Liver (tissue), 9 donors: ENCODE measurements around the gene EGFR. TPM values are rescaled to one million over a fixed set of nuclear protein-coding genes. Genes with fewer than 3 reads are reported as not detected.

Experiments used
- DNase-seq: peaks from one replicate; pipeline ENCODE4 v3.0.0-alpha.2; 2017; ENCODE audit warnings: low spot score
- H3K27ac ChIP-seq, 2 donors: one replicate each; pipeline ENCODE4 v1.7.0; 2013; ENCODE audit warnings: inconsistent platforms in 2 of 2, low read length in 2 of 2, control low read depth in 1 of 2, low read depth in 1 of 2, mild to moderate bottlenecking in 1 of 2
- H3K27me3 ChIP-seq, 4 donors: one replicate each; pipeline versions ENCODE4 v1.6.1 to v1.7.0; 2013; ENCODE audit warnings: low read length in 3 of 4, inconsistent platforms in 1 of 4, mild to moderate bottlenecking in 1 of 4, moderate library complexity in 1 of 4; ENCODE audit not compliant: control insufficient read depth in 4 of 4, insufficient read depth in 4 of 4
- H3K36me3 ChIP-seq, 4 donors: one replicate each; pipeline versions ENCODE4 v1.6.1 to v1.7.0; 2013; ENCODE audit warnings: low read length in 3 of 4, mild to moderate bottlenecking in 3 of 4, low read depth in 1 of 4, moderate library complexity in 1 of 4; ENCODE audit not compliant: control insufficient read depth in 4 of 4, insufficient read depth in 3 of 4
- H3K4me1 ChIP-seq, 4 donors: one replicate each; pipeline versions ENCODE4 v1.6.1 to v1.7.0; 2013; ENCODE audit warnings: low read length in 3 of 4, mild to moderate bottlenecking in 3 of 4, moderate library complexity in 1 of 4; ENCODE audit not compliant: control insufficient read depth in 4 of 4, insufficient read depth in 4 of 4
- H3K4me3 ChIP-seq, 3 donors: one replicate each; pipeline versions ENCODE4 v1.6.1 to v1.7.0; 2013; ENCODE audit warnings: low read length in 3 of 3, control low read depth in 1 of 3, low read depth in 1 of 3, mild to moderate bottlenecking in 1 of 3
- H3K9ac ChIP-seq, 2 donors: one replicate each; pipeline ENCODE4 v1.7.0; 2013; ENCODE audit warnings: low read length in 2 of 2, mild to moderate bottlenecking in 2 of 2, moderate library complexity in 2 of 2, control low read depth in 1 of 2, low read depth in 1 of 2
- H3K9me3 ChIP-seq, 4 donors: one replicate each; pipeline versions ENCODE4 v1.6.1 to v1.7.0; 2013; ENCODE audit warnings: low read length in 3 of 4; ENCODE audit not compliant: control insufficient read depth in 4 of 4
- EGR1 ChIP-seq, 2 donors: IDR thresholded peaks; 2 replicates each; pipeline ENCODE4 v1.6.1; 2016 to 2018; ENCODE audit warnings: antibody characterized with exemption in 2 of 2, low read depth in 2 of 2
- FOXA1 ChIP-seq: IDR thresholded peaks from 2 replicates; pipeline ENCODE4 v1.6.1; 2016; ENCODE audit warnings: antibody characterized with exemption
- GABPA ChIP-seq, 2 donors: IDR thresholded peaks in 1 of 2; conservative IDR thresholded peaks in 1 of 2; 2 replicates each; pipeline ENCODE4 v1.6.1; 2016; ENCODE audit warnings: antibody characterized with exemption in 2 of 2, mild to moderate bottlenecking in 1 of 2, moderate library complexity in 1 of 2
- HNF4A ChIP-seq, 2 donors: conservative IDR thresholded peaks; 2 replicates each; pipeline ENCODE4 v1.6.1; 2016; ENCODE audit warnings: antibody characterized with exemption in 2 of 2, mild to moderate bottlenecking in 2 of 2
- HNF4G ChIP-seq: IDR thresholded peaks from 2 replicates; pipeline ENCODE4 v1.6.1; 2016; ENCODE audit warnings: antibody characterized with exemption
- JUND ChIP-seq, 2 donors: IDR thresholded peaks; 2 replicates each; pipeline ENCODE4 v1.6.1; 2016; ENCODE audit warnings: antibody characterized with exemption in 2 of 2
- NR2F2 ChIP-seq: IDR thresholded peaks from 2 replicates; pipeline ENCODE4 v1.6.1; 2016; ENCODE audit warnings: antibody characterized with exemption
- RAD21 ChIP-seq, 2 donors: IDR thresholded peaks; 2 replicates each; pipeline ENCODE4 v1.6.1; 2016; ENCODE audit warnings: antibody characterized with exemption in 2 of 2, mild to moderate bottlenecking in 2 of 2
- REST ChIP-seq: IDR thresholded peaks from 2 replicates; pipeline ENCODE4 v1.6.1; 2016; ENCODE audit warnings: antibody characterized with exemption, mild to moderate bottlenecking
- RXRA ChIP-seq, 2 donors: IDR thresholded peaks; 2 replicates each; pipeline ENCODE4 v1.6.1; 2017 to 2018; ENCODE audit warnings: antibody characterized with exemption in 2 of 2, mild to moderate bottlenecking in 1 of 2
- SP1 ChIP-seq: IDR thresholded peaks from 2 replicates; pipeline ENCODE4 v1.6.1; 2018; ENCODE audit warnings: antibody characterized with exemption, mild to moderate bottlenecking
- YY1 ChIP-seq: IDR thresholded peaks from 2 replicates; pipeline ENCODE4 v1.6.1; 2016; ENCODE audit warnings: antibody characterized with exemption, mild to moderate bottlenecking
- WGBS: extraction: QIAGEN DNeasy Blood & Tissue Kit; methylation state at CpG from one replicate; pipeline ENCODE4 v1.1.7; 2013; 5-methylcytosine and 5-hydroxymethylcytosine counted together
- polyA plus RNA-seq, 2 donors: library from polyadenylated mRNA; stranded (reverse) in 1 of 2; unstranded in 1 of 2; fragments of 200-250 nt in 1 of 2; fragments of >200 nt in 1 of 2; fragmentation: Nextera tagmentation in 1 of 2; extraction: Ambion mirVana in 1 of 2; gene quantifications; one replicate each; pipeline versions ENCODE4 v1.2.1 to v1.2.3, GENCODE V29; 2013 to 2015
- total RNA-seq, 2 donors: library from RNA; depleted of rRNA; stranded (reverse); fragments of >200 nt; gene quantifications; one replicate each; pipeline ENCODE4 v1.2.3, GENCODE V29; 2014
- TF ChIP-seq, protein P1 (sequence below): fragments of 150-350 bp; IDR thresholded peaks from 2 replicates; pipeline ENCODE4 v1.5.1; 2017; ENCODE audit warnings: improper control_type of control experiment, low read depth, low read length; ENCODE audit not compliant: missing input control
- TF ChIP-seq, protein P2 (sequence below): IDR thresholded peaks from 2 replicates; pipeline ENCODE4 v1.6.1; 2016; ENCODE audit warnings: antibody characterized with exemption
- donor health status: healthy.
- donor health status: healthy.
- donor health status: healthy.
- donor health status: healthy.
- donor health status: healthy.

Gene EGFR
- total and polyA plus RNA-seq, 4 donors: 22.6 to 37.0 (median 27.7) TPM

DNA sequence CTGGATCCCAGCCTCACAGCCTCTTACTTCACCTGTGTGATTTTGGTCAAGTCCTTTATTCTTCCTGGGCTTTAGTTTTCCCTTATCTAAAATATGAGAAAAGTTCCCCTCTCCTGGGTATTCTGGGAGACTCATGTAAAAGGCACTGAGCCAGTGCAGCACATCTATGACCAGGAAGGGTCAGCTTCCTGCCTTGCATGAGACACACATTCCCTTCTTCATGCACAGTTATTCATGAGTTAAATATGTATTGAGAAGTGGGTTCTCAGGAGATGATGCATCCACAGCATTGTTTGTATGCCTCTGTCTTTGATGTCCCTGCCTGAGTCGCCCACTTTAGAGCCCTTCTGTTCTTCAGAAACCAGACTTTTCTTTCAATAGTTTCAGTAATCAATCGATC, 33.3 kb downstream of the EGFR start:
- no peak overlapping the region for H3K9ac ChIP-seq
- H3K27me3 ChIP-seq: no peaks in the 10 kb centered on the region
- no peak overlapping the region for H3K27ac ChIP-seq
- WGBS: 92% methylated on average over 2 of the region's 2 CpGs
- no peaks in the 10 kb centered on the region for H3K9me3 ChIP-seq
- TF ChIP-seq, protein P1, sequence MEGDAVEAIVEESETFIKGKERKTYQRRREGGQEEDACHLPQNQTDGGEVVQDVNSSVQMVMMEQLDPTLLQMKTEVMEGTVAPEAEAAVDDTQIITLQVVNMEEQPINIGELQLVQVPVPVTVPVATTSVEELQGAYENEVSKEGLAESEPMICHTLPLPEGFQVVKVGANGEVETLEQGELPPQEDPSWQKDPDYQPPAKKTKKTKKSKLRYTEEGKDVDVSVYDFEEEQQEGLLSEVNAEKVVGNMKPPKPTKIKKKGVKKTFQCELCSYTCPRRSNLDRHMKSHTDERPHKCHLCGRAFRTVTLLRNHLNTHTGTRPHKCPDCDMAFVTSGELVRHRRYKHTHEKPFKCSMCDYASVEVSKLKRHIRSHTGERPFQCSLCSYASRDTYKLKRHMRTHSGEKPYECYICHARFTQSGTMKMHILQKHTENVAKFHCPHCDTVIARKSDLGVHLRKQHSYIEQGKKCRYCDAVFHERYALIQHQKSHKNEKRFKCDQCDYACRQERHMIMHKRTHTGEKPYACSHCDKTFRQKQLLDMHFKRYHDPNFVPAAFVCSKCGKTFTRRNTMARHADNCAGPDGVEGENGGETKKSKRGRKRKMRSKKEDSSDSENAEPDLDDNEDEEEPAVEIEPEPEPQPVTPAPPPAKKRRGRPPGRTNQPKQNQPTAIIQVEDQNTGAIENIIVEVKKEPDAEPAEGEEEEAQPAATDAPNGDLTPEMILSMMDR: no peak
- no peak for DNase-seq
- H3K4me3 ChIP-seq: no peak overlapping the region
- H3K36me3 ChIP-seq: peaks cover 0 to 2% (median 0%) of the 10 kb centered on the region in 4 donors
- H3K4me1 ChIP-seq: peaks cover 7 to 44% (median 25%) of the 10 kb centered on the region in 4 donors

GRCh38 chr7:55052741-55053427, 34.1 kb downstream of the EGFR start:
- no peaks in the 10 kb centered on the region for H3K9me3 ChIP-seq
- no peak for TF ChIP-seq RAD21 (IDR thresholded peaks at IDR 0.05)
- no peak for TF ChIP-seq YY1
- TF ChIP-seq, protein P1: no peak
- no peak for TF ChIP-seq NR2F2
- no peak for TF ChIP-seq FOXA1
- no peak for TF ChIP-seq HNF4A (conservative IDR thresholded peaks at IDR 0.05)
- no peak for TF ChIP-seq HNF4G
- TF ChIP-seq JUND (IDR thresholded peaks at IDR 0.05): no peak
- no peak for TF ChIP-seq EGR1 (IDR thresholded peaks at IDR 0.05; ENCODE audit: low read depth in 2 of 2)
- no peak for TF ChIP-seq SP1
- TF ChIP-seq REST: no peak
- TF ChIP-seq RXRA (IDR thresholded peaks at IDR 0.05): no peak
- no peak for TF ChIP-seq GABPA (IDR thresholded peaks at IDR 0.05 in 1 of 2, conservative IDR thresholded peaks at IDR 0.05 in 1 of 2)
- TF ChIP-seq, protein P2, sequence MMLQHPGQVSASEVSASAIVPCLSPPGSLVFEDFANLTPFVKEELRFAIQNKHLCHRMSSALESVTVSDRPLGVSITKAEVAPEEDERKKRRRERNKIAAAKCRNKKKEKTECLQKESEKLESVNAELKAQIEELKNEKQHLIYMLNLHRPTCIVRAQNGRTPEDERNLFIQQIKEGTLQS: no peak
- DNase-seq: no peak
- peaks cover 5 to 40% (median 21%) of the 10 kb centered on the region in 4 donors for H3K4me1 ChIP-seq
- H3K4me3 ChIP-seq: no peak overlapping the region
- WGBS: 87% methylated on average over 13 of the region's 13 CpGs
- no peaks in the 10 kb centered on the region for H3K27me3 ChIP-seq
- no peak overlapping the region for H3K9ac ChIP-seq
- H3K27ac ChIP-seq: no peak overlapping the region
- H3K36me3 ChIP-seq: peaks cover 0 to 2% (median 0%) of the 10 kb centered on the region in 4 donors
